Osteocyte (in vitro differentiated cells): ENCODE results near the gene AACS. TPM values are rescaled to one million over a fixed set of nuclear protein-coding genes. Genes with fewer than 3 reads are reported as not detected.

Experiments
- DNase-seq: peaks from one replicate; pipeline ENCODE4 v3.0.0; 2021; ENCODE audit warnings: mixed read lengths; ENCODE audit not compliant: unreplicated experiment; ENCODE audit errors: extremely low spot score
- H3K27ac Mint-ChIP-seq: one replicate; pipeline ENCODE4 v1.8.0; 2021; ENCODE audit warnings: mild to moderate bottlenecking, mixed read lengths; ENCODE audit not compliant: unreplicated experiment
- H3K27me3 Mint-ChIP-seq: one replicate; pipeline ENCODE4 v1.8.0; 2021; ENCODE audit warnings: mixed read lengths; ENCODE audit not compliant: unreplicated experiment
- H3K36me3 Mint-ChIP-seq: one replicate; pipeline ENCODE4 v1.8.0; 2021; ENCODE audit warnings: mixed read lengths; ENCODE audit not compliant: unreplicated experiment
- H3K4me1 Mint-ChIP-seq: one replicate; pipeline ENCODE4 v1.8.0; 2021; ENCODE audit warnings: mixed read lengths; ENCODE audit not compliant: unreplicated experiment
- H3K4me3 Mint-ChIP-seq: one replicate; pipeline ENCODE4 v1.8.0; 2021; ENCODE audit warnings: mild to moderate bottlenecking, moderate library complexity, mixed read lengths; ENCODE audit not compliant: unreplicated experiment
- H3K9me3 Mint-ChIP-seq: one replicate; pipeline ENCODE4 v1.8.0; 2021; ENCODE audit warnings: mixed read lengths; ENCODE audit not compliant: unreplicated experiment
- CTCF ChIP-seq: fragments of 200-600 bp; sonication (generic); IDR thresholded peaks from 2 replicates; pipeline ENCODE4 v1.5.0; 2021; ENCODE audit warnings: antibody characterized with exemption, mild to moderate bottlenecking, moderate library complexity
- total RNA-seq: library from RNA; stranded (reverse); gene quantifications from 2 replicates; pipeline ENCODE4 v1.2.1, GENCODE V29; 2021

The AACS gene
- total RNA-seq, 1 donor from 2014 or later = 22.0 TPM

- H3K27me3 Mint-ChIP-seq = peaks cover 6% of the 10 kb centered on the region
- DNase-seq = no peak
- no peak for TF ChIP-seq CTCF
- no peaks in the 10 kb centered on the region for H3K36me3 Mint-ChIP-seq
- H3K4me1 Mint-ChIP-seq = no peaks in the 10 kb centered on the region
- H3K4me3 Mint-ChIP-seq = no peak overlapping the region
- H3K27ac Mint-ChIP-seq = no peak overlapping the region
- H3K9me3 Mint-ChIP-seq = no peaks in the 10 kb centered on the region
These were observed 104.6 kb downstream of the AACS start for GRCh38 chr12:125169870-125170269.

GRCh38 chr12:125171267-125171666, 106.0 kb downstream of the AACS start:
- no peaks in the 10 kb centered on the region for H3K4me1 Mint-ChIP-seq
- no peak overlapping the region for H3K4me3 Mint-ChIP-seq
- H3K36me3 Mint-ChIP-seq = no peaks in the 10 kb centered on the region
- no peaks in the 10 kb centered on the region for H3K9me3 Mint-ChIP-seq
- peaks cover 6% of the 10 kb centered on the region for H3K27me3 Mint-ChIP-seq
- DNase-seq = no peak
- no peak for TF ChIP-seq CTCF
- H3K27ac Mint-ChIP-seq = no peak overlapping the region

GRCh38 chr12:125172231-125172850, 107.1 kb downstream of the AACS start:
- no peaks in the 10 kb centered on the region for H3K4me1 Mint-ChIP-seq
- H3K27ac Mint-ChIP-seq = no peak overlapping the region
- no peak for TF ChIP-seq CTCF
- no peaks in the 10 kb centered on the region for H3K36me3 Mint-ChIP-seq
- peaks cover 6% of the 10 kb centered on the region for H3K27me3 Mint-ChIP-seq
- no peaks in the 10 kb centered on the region for H3K9me3 Mint-ChIP-seq
- H3K4me3 Mint-ChIP-seq = no peak overlapping the region
- DNase-seq = no peak

- Mint-ChIP-seq H3K9me3 (no peaks in the 10 kb centered on the region), H3K36me3 (no peaks in the 10 kb centered on the region), H3K27ac (no peak overlapping the region), H3K4me3 (no peak overlapping the region), H3K27me3 (peaks cover 17% of the 10 kb centered on the region), H3K4me1 (no peaks in the 10 kb centered on the region)
- TF ChIP-seq CTCF = no peak
- DNase-seq = no peak
These were observed 110.3 kb downstream of the AACS start for GRCh38 chr12:125175576-125175975.

- peaks cover 1% of the 10 kb centered on the region for H3K4me1 Mint-ChIP-seq
- no peak for TF ChIP-seq CTCF
- no peak overlapping the region for H3K4me3 Mint-ChIP-seq
- H3K36me3 Mint-ChIP-seq = no peaks in the 10 kb centered on the region
- DNase-seq = no peak
- peaks cover 21% of the 10 kb centered on the region for H3K27me3 Mint-ChIP-seq
- H3K27ac Mint-ChIP-seq = no peak overlapping the region
- no peaks in the 10 kb centered on the region for H3K9me3 Mint-ChIP-seq
These were observed 113.0 kb downstream of the AACS start for GRCh38 chr12:125178222-125178621.
